ENCODE data around the gene SLC39A13. TPM values are rescaled to one million over a fixed set of nuclear protein-coding genes. Genes with fewer than 3 reads are reported as not detected.

SLC39A13 gene
- total RNA-seq, 4 donors from 2014 or later, result 41.5 to 57.1 (median 50.6) TPM

DNA sequence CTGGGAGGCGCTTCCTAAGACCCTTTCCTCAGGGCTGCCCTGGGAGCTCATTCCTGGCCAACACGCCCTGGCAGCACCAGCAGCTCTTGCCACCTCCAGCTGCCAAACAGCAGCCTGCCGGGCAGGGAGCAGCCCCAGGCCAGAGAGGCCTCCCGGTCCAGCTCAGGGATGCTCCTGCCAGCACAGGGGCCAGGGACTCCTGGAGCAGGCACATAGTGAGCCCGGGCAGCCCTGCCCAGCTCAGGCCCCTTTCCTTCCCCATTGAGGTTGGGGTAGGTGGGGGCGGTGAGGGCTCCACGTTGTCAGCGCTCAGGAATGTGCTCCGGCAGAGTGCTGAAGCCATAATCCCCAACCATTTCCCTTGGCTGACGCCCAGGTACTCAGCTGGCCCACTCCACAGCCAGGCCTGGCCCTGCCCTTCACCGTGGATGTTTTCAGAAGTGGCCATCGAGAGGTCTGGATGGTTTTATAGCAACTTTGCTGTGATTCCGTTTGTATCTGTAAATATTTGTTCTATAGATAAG is 7.6 kb downstream of the SLC39A13 start:
- TF ChIP-seq, protein P1, sequence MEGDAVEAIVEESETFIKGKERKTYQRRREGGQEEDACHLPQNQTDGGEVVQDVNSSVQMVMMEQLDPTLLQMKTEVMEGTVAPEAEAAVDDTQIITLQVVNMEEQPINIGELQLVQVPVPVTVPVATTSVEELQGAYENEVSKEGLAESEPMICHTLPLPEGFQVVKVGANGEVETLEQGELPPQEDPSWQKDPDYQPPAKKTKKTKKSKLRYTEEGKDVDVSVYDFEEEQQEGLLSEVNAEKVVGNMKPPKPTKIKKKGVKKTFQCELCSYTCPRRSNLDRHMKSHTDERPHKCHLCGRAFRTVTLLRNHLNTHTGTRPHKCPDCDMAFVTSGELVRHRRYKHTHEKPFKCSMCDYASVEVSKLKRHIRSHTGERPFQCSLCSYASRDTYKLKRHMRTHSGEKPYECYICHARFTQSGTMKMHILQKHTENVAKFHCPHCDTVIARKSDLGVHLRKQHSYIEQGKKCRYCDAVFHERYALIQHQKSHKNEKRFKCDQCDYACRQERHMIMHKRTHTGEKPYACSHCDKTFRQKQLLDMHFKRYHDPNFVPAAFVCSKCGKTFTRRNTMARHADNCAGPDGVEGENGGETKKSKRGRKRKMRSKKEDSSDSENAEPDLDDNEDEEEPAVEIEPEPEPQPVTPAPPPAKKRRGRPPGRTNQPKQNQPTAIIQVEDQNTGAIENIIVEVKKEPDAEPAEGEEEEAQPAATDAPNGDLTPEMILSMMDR (IDR thresholded peaks at IDR 0.05), result no peak
- ATAC-seq (ENCODE audit: low FRiP score) (peak; percentile 90), DNase-seq (ENCODE audit: low spot score) (no peak)

DNA sequence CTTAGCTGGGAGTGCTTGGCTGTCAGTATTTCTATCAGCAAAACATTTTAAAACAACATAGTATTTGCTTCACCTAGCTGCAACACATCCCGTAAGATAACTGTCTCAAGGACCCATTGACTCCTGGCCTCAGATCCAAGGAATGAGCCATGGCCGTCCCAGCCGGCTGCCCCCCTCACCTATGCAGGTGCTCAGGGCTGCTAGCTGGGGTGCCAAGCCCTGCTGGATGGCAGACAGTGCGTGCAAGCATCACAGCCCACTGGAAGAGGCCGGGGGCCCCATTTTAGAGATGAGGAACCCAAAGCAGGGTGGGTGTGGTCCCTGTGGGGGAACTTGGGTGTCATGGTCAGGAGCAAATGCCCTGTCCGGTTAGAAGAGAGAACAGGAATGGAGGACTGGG is 9.3 kb downstream of the SLC39A13 start:
- ATAC-seq (ENCODE audit: low FRiP score) (no peak), DNase-seq (ENCODE audit: low spot score) (no peak)
- TF ChIP-seq, protein P1 (IDR thresholded peaks at IDR 0.05), result no peak

DNA sequence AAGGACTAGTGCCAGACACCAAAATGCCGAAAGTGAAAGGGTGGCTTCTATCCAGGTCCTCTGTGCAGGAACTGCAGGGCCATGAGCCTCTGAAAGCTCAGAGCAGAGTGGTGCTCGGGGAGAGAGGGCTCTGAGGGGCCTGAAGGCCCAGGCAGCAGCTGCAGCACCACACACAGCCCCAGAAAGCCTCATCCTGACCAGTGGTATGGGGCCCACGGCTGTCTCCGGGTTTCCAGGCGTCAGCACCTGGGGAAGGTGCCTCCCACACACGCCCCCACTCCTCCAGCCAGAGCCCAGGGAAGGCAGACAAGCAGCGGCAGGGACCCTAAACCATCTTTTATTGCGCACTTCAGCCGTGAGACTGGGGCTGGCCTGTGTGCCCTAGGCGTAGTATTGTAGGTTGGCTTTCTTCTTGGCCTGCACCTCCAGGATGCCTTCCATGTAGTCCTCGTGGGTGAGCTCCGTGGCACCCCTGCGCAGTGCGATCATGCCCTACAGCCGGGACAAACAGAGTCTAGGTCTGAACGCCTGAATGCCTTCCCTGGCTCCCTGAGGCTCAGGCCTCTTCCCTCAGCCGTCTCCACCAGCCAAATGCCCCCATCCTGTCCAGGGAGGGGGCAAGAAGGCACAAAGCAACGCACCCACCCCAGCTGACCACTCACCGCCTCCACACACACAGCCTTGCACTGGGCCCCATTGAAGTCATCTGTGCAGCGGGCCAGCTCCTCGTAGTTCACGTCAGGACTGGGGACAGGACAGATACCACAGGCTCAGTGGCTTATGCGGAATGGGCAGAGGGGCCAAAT is 10.3 kb downstream of the SLC39A13 start:
- ATAC-seq (ENCODE audit: low FRiP score) (no peak), DNase-seq (ENCODE audit: low spot score) (no peak)
- TF ChIP-seq, protein P1 (IDR thresholded peaks at IDR 0.05), result no peak

DNA sequence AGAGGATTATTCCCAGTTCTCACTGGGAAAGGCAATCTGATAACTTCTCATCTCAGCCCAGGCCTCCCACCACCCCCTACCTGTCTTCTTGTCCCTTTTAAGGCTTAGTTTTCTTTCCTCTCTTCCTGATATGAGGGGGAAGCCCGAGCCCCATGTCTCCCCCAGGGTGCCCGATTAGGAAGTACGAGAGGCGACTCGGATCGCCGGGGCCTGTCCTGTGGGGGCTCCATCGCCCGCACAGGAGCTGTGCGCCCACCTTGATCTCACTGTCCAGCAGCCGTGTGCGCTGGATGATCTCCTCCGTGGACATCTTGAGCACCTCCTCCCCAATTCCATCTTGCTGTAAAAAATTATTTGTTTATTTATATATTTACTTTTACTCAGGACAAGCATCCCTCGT is 17.2 kb downstream of the SLC39A13 start:
- TF ChIP-seq, protein P1 (IDR thresholded peaks at IDR 0.05), result no peak
- DNase-seq (ENCODE audit: low spot score), result no peak
- ATAC-seq (ENCODE audit: low FRiP score), result no peak

DNA sequence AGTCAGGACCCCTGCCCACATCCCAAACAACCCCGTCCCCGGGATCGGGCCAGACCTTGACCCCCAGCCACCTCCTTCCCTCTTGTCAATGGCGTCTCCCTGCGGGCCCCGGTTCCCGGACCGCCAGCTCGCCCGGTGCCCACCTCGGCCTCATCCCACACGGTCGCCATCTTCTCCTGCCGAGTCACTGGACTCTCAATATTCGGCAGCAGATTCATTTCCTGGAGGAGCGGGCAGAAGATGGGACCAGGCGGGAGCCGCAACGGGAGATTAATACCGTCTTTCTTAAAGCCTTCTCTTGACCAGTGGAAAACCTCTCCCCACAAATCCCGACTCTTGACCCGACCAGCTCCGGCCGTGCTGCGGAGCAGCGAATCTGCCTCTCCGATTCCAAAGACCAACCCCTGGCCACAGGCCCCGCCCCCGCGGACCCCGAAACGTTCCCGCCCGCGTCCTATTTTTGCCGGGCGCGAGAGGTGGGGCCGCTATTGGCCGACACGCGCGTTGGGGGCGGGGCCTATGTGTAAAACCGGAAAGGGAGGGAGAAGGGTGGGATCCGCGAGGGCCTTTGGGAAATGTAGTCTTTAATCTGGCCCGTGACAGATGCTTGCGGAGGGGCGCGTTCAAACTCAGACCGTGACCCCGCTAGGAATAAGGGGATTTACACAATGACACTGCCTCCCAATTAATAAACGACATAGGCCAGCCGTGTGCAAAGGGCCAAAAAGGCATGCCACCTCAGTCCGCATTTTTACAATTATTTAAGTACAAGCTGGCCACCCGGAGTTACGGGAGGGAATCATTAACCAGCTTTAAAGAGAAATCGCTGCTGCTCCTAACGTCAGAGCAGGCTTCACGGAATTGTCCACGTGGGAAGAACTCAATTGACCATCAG is 17.9 kb downstream of the SLC39A13 start, which contains the start of gene PSMC3:
TSS of gene PSMC3 (minus strand) at position 378 of the 895 bp plus-strand sequence. CDS start at position 218, 160 bp downstream.
- DNase-seq (ENCODE audit: low spot score) (peak; percentile 98), ATAC-seq (ENCODE audit: low FRiP score) (peak; percentile 99)
- TF ChIP-seq, protein P1 (IDR thresholded peaks at IDR 0.05), result no peak

DNA sequence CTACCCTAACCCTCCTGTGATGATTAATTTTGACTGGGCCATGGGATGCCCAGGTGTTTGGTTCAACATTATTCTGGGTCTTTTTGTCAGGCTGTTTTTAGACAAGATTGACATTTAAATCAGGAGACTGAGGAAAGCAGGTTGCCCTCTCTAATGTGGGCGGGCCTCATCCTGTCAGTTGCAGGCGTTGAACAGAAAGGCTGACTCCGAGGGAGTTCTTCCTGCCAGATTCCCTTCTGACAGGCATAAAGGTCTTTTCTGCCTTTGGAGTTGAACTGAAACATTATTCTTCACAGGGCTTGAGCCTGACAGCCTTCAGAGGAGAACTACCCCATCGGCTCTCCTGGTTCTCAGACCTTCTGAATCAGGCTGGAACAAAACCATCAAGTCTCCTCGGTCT is 22.1 kb downstream of the SLC39A13 start:
- TF ChIP-seq, protein P1 (IDR thresholded peaks at IDR 0.05), result no peak
- no peak for DNase-seq (ENCODE audit: low spot score)
- no peak for ATAC-seq (ENCODE audit: low FRiP score)

Data from omental fat pad (tissue), 4 donors.